Upper lobe of left lung (tissue), 4 donors: ENCODE results near the gene RPS6KL1.

Experiments used
- CTCF ChIP-seq, 6 experiments: fragments of 450-650 bp in 4 of 6; fragments of 200-600 bp in 2 of 6; sonication (generic) in 2 of 6; IDR thresholded peaks; one replicate each; pipeline ENCODE4 v1.5.1; 2016 to 2019; ENCODE audit warnings: antibody characterized with exemption in 6 of 6
- EP300 ChIP-seq, 4 donors: sonication (generic); formaldehyde crosslinking; IDR thresholded peaks; one replicate each; pipeline ENCODE4 v1.5.1; 2017; ENCODE audit warnings: antibody characterized with exemption in 4 of 4, control low read depth in 2 of 4
- POLR2A ChIP-seq, 4 donors: fragments of 450-650 bp; IDR thresholded peaks; one replicate each; pipeline ENCODE4 v1.5.1; 2016 to 2017; ENCODE audit warnings: antibody characterized with exemption in 4 of 4, mild to moderate bottlenecking in 2 of 4
- POLR2AphosphoS5 ChIP-seq, 2 donors: sonication (generic); formaldehyde crosslinking; IDR thresholded peaks; one replicate each; pipeline ENCODE4 v1.5.1; 2017; ENCODE audit warnings: antibody characterized with exemption in 2 of 2

- TF ChIP-seq CTCF (IDR thresholded peaks at IDR 0.05) (no peak), POLR2AphosphoS5 (IDR thresholded peaks at IDR 0.05) (no peak), POLR2A (IDR thresholded peaks at IDR 0.05) (no peak), EP300 (IDR thresholded peaks at IDR 0.05) (no peak)
Observed at GRCh38 chr14:74962493-74962892, 39.4 kb upstream of the RPS6KL1 start.
